HepG2 (cell line): ENCODE results near the gene HOXA4. TPM values are rescaled to one million over a fixed set of nuclear protein-coding genes. Genes with fewer than 3 reads are reported as not detected.
A peak's percentile ranks its signal among the peaks of the same experiment; 100 is the strongest.

Experiments used
- ATF7 ChIP-seq, 2 experiments: fragments of 450-650 bp in 1 of 2; sonication (generic) in 1 of 2; formaldehyde crosslinking in 1 of 2; IDR thresholded peaks; 2 replicates each; pipeline versions ENCODE4 v1.4.0 to v1.6.1; 2016 to 2020; ENCODE audit warnings: antibody characterized with exemption in 1 of 2, mild to moderate bottlenecking in 1 of 2, missing genetic modification reagents in 1 of 2
- BCL3 ChIP-seq: sonication (generic); formaldehyde crosslinking; IDR thresholded peaks from 2 replicates; pipeline ENCODE4 v1.5.1; 2020; ENCODE audit warnings: mild to moderate bottlenecking, missing genetic modification reagents, moderate library complexity
- CREB1 ChIP-seq, 2 experiments: fragments of 450-650 bp in 1 of 2; IDR thresholded peaks; 2 replicates each; pipeline ENCODE4 v1.6.1; 2016 to 2017; ENCODE audit warnings: control low read depth in 1 of 2, mild to moderate bottlenecking in 1 of 2, missing compliant biosample characterization in 1 of 2, missing genetic modification characterization in 1 of 2
- KLF9 ChIP-seq: IDR thresholded peaks from 2 replicates; pipeline ENCODE4 v1.6.1; 2016; ENCODE audit warnings: low read depth
- MAFF ChIP-seq: IDR thresholded peaks from 2 replicates; pipeline ENCODE4 v1.6.1; 2011; ENCODE audit warnings: low read depth, low read length, improper control_type of control experiment
- MAFG ChIP-seq: sonication (generic); formaldehyde crosslinking; IDR thresholded peaks from 2 replicates; pipeline ENCODE4 v1.5.1; 2020; ENCODE audit warnings: mild to moderate bottlenecking, missing genetic modification reagents
- NCOA2 ChIP-seq: sonication (generic); formaldehyde crosslinking; IDR thresholded peaks from 2 replicates; pipeline ENCODE4 v1.8.0; 2022; ENCODE audit warnings: inconsistent platforms
- NFE2 ChIP-seq: sonication (generic); formaldehyde crosslinking; IDR thresholded peaks from 2 replicates; pipeline ENCODE4 v1.4.0; 2020; ENCODE audit warnings: missing genetic modification reagents
- RCOR2 ChIP-seq: IDR thresholded peaks from 2 replicates; pipeline ENCODE4 v1.6.1; 2016; ENCODE audit warnings: missing biosample characterization, missing genetic modification reagents
- SMAD9 ChIP-seq: sonication (generic); formaldehyde crosslinking; IDR thresholded peaks from 2 replicates; pipeline ENCODE4 v1.5.1; 2020; ENCODE audit warnings: mild to moderate bottlenecking, missing genetic modification reagents
- SRSF1 ChIP-seq: fragments of 200-400 bp; formaldehyde crosslinking; optimal IDR thresholded peaks from 2 replicates; pipeline ENCODE3; 2017; ENCODE audit warnings: mild to moderate bottlenecking, low read depth, low read length, moderate library complexity
- THYN1 ChIP-seq: sonication (generic); formaldehyde crosslinking; IDR thresholded peaks from 2 replicates; pipeline ENCODE4 v1.8.1; 2023; ENCODE audit warnings: low read depth, mild to moderate bottlenecking, moderate library complexity, missing genetic modification reagents, borderline replicate concordance
- TIGD3 ChIP-seq: sonication (generic); formaldehyde crosslinking; IDR thresholded peaks from 2 replicates; pipeline ENCODE4 v1.5.1; 2020; ENCODE audit warnings: mild to moderate bottlenecking, missing genetic modification reagents, borderline replicate concordance
- ZBTB49 ChIP-seq: sonication (generic); formaldehyde crosslinking; IDR thresholded peaks from 2 replicates; pipeline ENCODE4 v1.4.0; 2020; ENCODE audit warnings: missing genetic modification reagents, borderline replicate concordance
- ZMYM2 ChIP-seq: sonication (generic); formaldehyde crosslinking; IDR thresholded peaks from 2 replicates; pipeline ENCODE4 v1.8.0; 2022; ENCODE audit warnings: mild to moderate bottlenecking, missing genetic modification reagents
- ZNF205 ChIP-seq: IDR thresholded peaks from 2 replicates; pipeline ENCODE4 v1.6.1; 2018; ENCODE audit warnings: missing biosample characterization, missing genetic modification reagents
- ZNF333 ChIP-seq: sonication (generic); formaldehyde crosslinking; IDR thresholded peaks from 2 replicates; pipeline ENCODE4 v1.4.0; 2020; ENCODE audit warnings: mild to moderate bottlenecking, missing genetic modification reagents, borderline replicate concordance
- ZNF337 ChIP-seq: sonication (generic); formaldehyde crosslinking; IDR thresholded peaks from 2 replicates; pipeline ENCODE4 v1.5.1; 2020; ENCODE audit warnings: missing genetic modification reagents, low read depth, mild to moderate bottlenecking, borderline replicate concordance
- ZNF510 ChIP-seq: sonication (generic); formaldehyde crosslinking; IDR thresholded peaks from 2 replicates; pipeline ENCODE4 v1.4.0; 2020; ENCODE audit warnings: low read depth, mild to moderate bottlenecking, missing genetic modification reagents
- ZNF605 ChIP-seq: sonication (generic); formaldehyde crosslinking; IDR thresholded peaks from 2 replicates; pipeline ENCODE4 v1.8.0; 2022; ENCODE audit warnings: mild to moderate bottlenecking, missing genetic modification reagents
- ZNF768 ChIP-seq: sonication (generic); formaldehyde crosslinking; IDR thresholded peaks from 2 replicates; pipeline ENCODE4 v1.4.0; 2020; ENCODE audit warnings: missing genetic modification reagents
- ZNF781 ChIP-seq: sonication (generic); formaldehyde crosslinking; IDR thresholded peaks from 2 replicates; pipeline ENCODE4 v1.5.1; 2020; ENCODE audit warnings: borderline replicate concordance, mild to moderate bottlenecking, missing genetic modification reagents; ENCODE audit errors: not compliant biosample characterization
- ZSCAN30 ChIP-seq: sonication (generic); formaldehyde crosslinking; IDR thresholded peaks from 2 replicates; pipeline ENCODE4 v1.5.0; 2020; ENCODE audit warnings: mild to moderate bottlenecking, missing genetic modification reagents
- polyA plus RNA-seq, 8 experiments: library from polyadenylated mRNA; depleted of rRNA in 3 of 8; stranded (reverse) in 7 of 8; unstranded in 1 of 8; fragments of >200 nt; fragmentation: Illumina TruSeq in 4 of 8; extraction: Trizol in 4 of 8; gene quantifications; 2 replicates each; pipeline versions ENCODE4 v1.2.1 to v1.2.3, GENCODE V29; 2011 to 2016; ENCODE audit warnings: low read depth in 4 of 8, missing spikeins in 1 of 8, mixed read lengths in 1 of 8; ENCODE audit not compliant: insufficient read depth in 1 of 8
- total RNA-seq, 5 experiments: library from RNA; depleted of rRNA; stranded (reverse); fragments of >200 nt; fragmentation: Illumina TruSeq; extraction: Trizol; gene quantifications; 2 replicates each; pipeline ENCODE4 v1.2.3, GENCODE V29; 2016; ENCODE audit warnings: low read depth in 1 of 5

HOXA4 gene
- total and polyA plus RNA-seq, 2 of the 13 experiments (the other 11 are each of a cell fraction or from before 2014, with no cell fraction given): 2.4 to 5.4 TPM

- TF ChIP-seq NCOA2 (CRISPR knock-in tag): no peak
- no peak for TF ChIP-seq THYN1 (CRISPR knock-in tag)
- TF ChIP-seq ZNF768 (CRISPR knock-in tag): no peak
- no peak for TF ChIP-seq ZMYM2 (CRISPR knock-in tag)
- TF ChIP-seq ATF7 (IDR thresholded peaks at IDR 0.05): no peak
- no peak for TF ChIP-seq ATF7 (CRISPR knock-in tag; IDR thresholded peaks at IDR 0.05)
- peak; percentile 77; the same call in 1 of the 2 replicates for TF ChIP-seq ZNF205 (CRISPR knock-in tag)
- TF ChIP-seq RCOR2 (CRISPR knock-in tag): no peak
- TF ChIP-seq ZNF781 (CRISPR knock-in tag): no peak
- TF ChIP-seq ZBTB49 (CRISPR knock-in tag): no peak
- TF ChIP-seq TIGD3 (CRISPR knock-in tag): no peak
- TF ChIP-seq KLF9: no peak
- TF ChIP-seq BCL3 (CRISPR knock-in tag): no peak
- TF ChIP-seq ZNF333 (CRISPR knock-in tag): 0 out of 2 replicates have a peak, but pooled peaks have one; percentile 49
- TF ChIP-seq ZNF337 (CRISPR knock-in tag): 0 out of 2 replicates have a peak, but pooled peaks have one; percentile 10
- no peak for TF ChIP-seq MAFF
- no peak for TF ChIP-seq ZNF510 (CRISPR knock-in tag)
- TF ChIP-seq NFE2: no peak
- no peak for TF ChIP-seq SMAD9
- no peak for TF ChIP-seq MAFG
- no peak for TF ChIP-seq SRSF1
- TF ChIP-seq ZSCAN30 (CRISPR knock-in tag): no peak
- no peak for TF ChIP-seq CREB1 (IDR thresholded peaks at IDR 0.05)
- no peak for TF ChIP-seq CREB1 (CRISPR knock-in tag; IDR thresholded peaks at IDR 0.05)
- no peak for TF ChIP-seq ZNF605 (CRISPR knock-in tag)
These were observed 18.4 kb upstream of the HOXA4 start (continued) for GRCh38 chr7:27148756-27149641.
